Measurements from ENCODE around the gene RDH11. TPM values are rescaled to one million over a fixed set of nuclear protein-coding genes. Genes with fewer than 3 reads are reported as not detected.
"Not testable (repeated sequence)": the region's sequence is repeated elsewhere in the genome, so short reads cannot be mapped to it uniquely, and the experiment has no call there.

The RDH11 gene
- total RNA-seq, 4 donors from 2014 or later = 30.8 to 53.9 (median 37.2) TPM

DNA sequence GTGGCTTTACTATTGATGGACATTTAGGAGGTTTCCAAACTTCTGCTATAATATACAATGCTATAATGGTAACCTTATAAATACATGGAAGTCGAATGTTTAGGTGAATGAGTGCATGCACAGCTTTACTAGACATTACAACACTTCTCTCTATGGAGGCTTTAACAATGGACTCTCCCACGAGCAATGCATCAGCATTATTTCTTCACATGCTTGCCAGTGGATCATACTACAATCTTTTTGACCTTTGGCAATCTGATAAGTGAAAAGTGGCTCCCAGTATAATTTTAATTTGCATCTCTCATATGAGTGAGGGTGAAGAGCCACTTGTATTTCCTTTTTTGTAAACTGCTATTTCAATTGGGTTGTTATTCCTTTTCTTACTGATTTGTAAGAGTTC lies 24.3 kb upstream of the RDH11 start:
- in situ Hi-C loops (cut with MboI; ENCODE audit: low pct_ligation_motif_present in 1 of 4, low pct_unique_long_range_greater_than_20kb in 1 of 4, low sequenced_read_pairs in 3 of 4) = loop anchor here in 2 of 4 donors (25.0 kb wide), 2 partner anchors 108 to 283 kb away; partner anchors contain the start of genes ARG2 (in 1 of the 2) and PIGH (in 1 of the 2)
- TF ChIP-seq POLR2A (IDR thresholded peaks at IDR 0.05) (no peak), POLR2AphosphoS5 (IDR thresholded peaks at IDR 0.05) (no peak), EP300 (IDR thresholded peaks at IDR 0.05; ENCODE audit: low read depth) (no peak)
- TF ChIP-seq, protein P1, sequence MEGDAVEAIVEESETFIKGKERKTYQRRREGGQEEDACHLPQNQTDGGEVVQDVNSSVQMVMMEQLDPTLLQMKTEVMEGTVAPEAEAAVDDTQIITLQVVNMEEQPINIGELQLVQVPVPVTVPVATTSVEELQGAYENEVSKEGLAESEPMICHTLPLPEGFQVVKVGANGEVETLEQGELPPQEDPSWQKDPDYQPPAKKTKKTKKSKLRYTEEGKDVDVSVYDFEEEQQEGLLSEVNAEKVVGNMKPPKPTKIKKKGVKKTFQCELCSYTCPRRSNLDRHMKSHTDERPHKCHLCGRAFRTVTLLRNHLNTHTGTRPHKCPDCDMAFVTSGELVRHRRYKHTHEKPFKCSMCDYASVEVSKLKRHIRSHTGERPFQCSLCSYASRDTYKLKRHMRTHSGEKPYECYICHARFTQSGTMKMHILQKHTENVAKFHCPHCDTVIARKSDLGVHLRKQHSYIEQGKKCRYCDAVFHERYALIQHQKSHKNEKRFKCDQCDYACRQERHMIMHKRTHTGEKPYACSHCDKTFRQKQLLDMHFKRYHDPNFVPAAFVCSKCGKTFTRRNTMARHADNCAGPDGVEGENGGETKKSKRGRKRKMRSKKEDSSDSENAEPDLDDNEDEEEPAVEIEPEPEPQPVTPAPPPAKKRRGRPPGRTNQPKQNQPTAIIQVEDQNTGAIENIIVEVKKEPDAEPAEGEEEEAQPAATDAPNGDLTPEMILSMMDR (IDR thresholded peaks at IDR 0.05) = no peak
- Histone ChIP-seq H3K27ac (no peak overlapping the region), H3K4me3 (no peak overlapping the region), H3K27me3 (peaks cover 5% of the 10 kb centered on the region), H3K4me1 (peaks cover 0 to 11% (median 0%) of the 10 kb centered on the region in 4 donors), H3K9me3 (no peaks in the 10 kb centered on the region), H3K36me3 (no peaks in the 10 kb centered on the region)
- intact Hi-C loops (cut with DNase I; ENCODE audit: low total_unique reads) = no loop called here
- no peak for DNase-seq
- WGBS, 2 donors (ENCODE audit: low coverage in 1 of 2) = 36 to 40% methylated on average over 2 of the region's 2 CpGs

DNA sequence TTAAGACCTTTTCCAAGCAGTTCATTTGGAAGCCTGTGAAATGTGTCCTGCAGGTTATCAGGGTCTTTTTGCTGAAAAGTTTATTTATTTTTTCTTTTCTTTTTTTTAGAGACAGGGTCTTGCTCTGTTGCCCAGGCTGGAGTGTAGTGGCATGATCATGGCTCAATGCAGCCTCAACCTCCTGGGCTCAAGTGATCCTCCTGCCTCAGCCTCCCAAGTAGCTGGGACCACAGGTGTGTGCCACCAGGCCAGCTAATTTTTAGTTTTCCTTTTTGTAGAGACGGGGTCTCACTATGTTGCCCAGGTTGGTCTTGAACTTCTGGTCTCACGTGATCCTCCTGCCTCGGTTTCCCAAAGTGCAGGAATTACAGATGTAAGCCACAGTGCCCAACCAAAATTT lies 23.8 kb upstream of the RDH11 start:
- H3K4me3 ChIP-seq; H3K9me3 ChIP-seq; H3K36me3 ChIP-seq; H3K27ac ChIP-seq; intact Hi-C loops (cut with DNase I; ENCODE audit: low total_unique reads); H3K27me3 ChIP-seq; DNase-seq: not testable (repeated sequence)
- peaks cover 0 to 11% (median 0%) of the 10 kb centered on the region in 4 donors for H3K4me1 ChIP-seq
- WGBS, 2 donors (ENCODE audit: low coverage in 1 of 2) = 87 to 93% methylated on average over 3 of the region's 3 CpGs
- in situ Hi-C loops (cut with MboI; ENCODE audit: low pct_ligation_motif_present in 1 of 4, low pct_unique_long_range_greater_than_20kb in 1 of 4, low sequenced_read_pairs in 3 of 4) = loop anchor here in 2 of 4 donors (25.0 kb wide), 2 partner anchors 107 to 282 kb away; partner anchors contain the start of genes ARG2 (in 1 of the 2) and PIGH (in 1 of the 2)

DNA sequence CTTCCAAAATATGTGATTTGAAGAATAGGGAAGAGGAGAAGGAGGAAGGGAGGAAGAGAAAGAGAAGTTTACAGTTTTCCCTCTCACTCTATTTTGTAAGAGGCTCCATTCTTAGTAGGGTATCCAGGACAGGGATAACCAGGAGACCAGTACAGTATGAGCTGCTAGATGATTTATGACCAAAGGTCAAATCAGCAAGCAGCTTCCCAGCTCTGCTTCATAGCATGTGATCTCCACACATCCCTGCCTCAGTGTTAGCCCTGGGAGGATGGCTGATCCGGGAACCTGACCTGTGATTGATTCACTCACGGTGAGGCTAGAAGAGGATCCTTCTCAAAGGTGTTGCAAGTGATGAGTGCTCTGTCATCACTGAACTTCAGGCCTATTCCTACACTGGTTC lies 22.7 kb upstream of the RDH11 start:
- H3K27ac ChIP-seq = no peak overlapping the region
- no peak overlapping the region for H3K4me3 ChIP-seq
- 77% methylated on average over 2 of the region's 2 CpGs; no CpG with 5 or more reads in 1 of the 2 donors for whole genome bisulfite sequencing, 2 donors (ENCODE audit: low coverage in 1 of 2)
- in situ Hi-C loops (cut with MboI; ENCODE audit: low pct_ligation_motif_present in 1 of 4, low pct_unique_long_range_greater_than_20kb in 1 of 4, low sequenced_read_pairs in 3 of 4) = loop anchor here in 2 of 4 donors (25.0 kb wide), 2 partner anchors 106 to 281 kb away; partner anchors contain the start of genes ARG2 (in 1 of the 2) and PIGH (in 1 of the 2)
- no peaks in the 10 kb centered on the region for H3K9me3 ChIP-seq
- intact Hi-C loops (cut with DNase I; ENCODE audit: low total_unique reads) = no loop called here
- TF ChIP-seq POLR2A (IDR thresholded peaks at IDR 0.05) (no peak), POLR2AphosphoS5 (IDR thresholded peaks at IDR 0.05) (no peak), EP300 (IDR thresholded peaks at IDR 0.05; ENCODE audit: low read depth) (no peak)
- TF ChIP-seq, protein P1 (IDR thresholded peaks at IDR 0.05) = no peak
- no peak for DNase-seq
- H3K27me3 ChIP-seq = peaks cover 5% of the 10 kb centered on the region
- no peaks in the 10 kb centered on the region for H3K36me3 ChIP-seq
- peaks cover 0 to 11% (median 0%) of the 10 kb centered on the region in 4 donors for H3K4me1 ChIP-seq

DNA sequence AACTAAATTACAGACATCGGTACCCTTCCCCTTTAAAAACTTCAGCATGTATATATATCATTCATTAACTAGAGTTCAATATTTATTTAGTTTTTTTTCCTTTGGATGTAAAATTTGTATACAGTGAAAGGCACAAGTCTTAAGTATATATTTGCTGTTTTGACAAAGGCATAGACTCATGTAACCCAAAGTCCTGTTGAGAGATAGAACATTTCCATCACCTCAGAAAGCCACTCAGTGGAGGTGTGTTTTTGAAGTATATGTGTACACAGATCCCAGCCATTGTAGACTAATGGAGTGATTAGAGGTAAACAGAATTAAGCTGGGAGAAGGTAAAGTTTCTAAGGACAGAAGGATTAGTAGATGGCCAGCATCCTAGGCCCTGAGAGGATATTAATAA lies 21.5 kb upstream of the RDH11 start:
- intact Hi-C loops (cut with DNase I; ENCODE audit: low total_unique reads) = no loop called here
- in situ Hi-C loops (cut with MboI; ENCODE audit: low pct_ligation_motif_present in 1 of 4, low pct_unique_long_range_greater_than_20kb in 1 of 4, low sequenced_read_pairs in 3 of 4) = loop anchor here in 2 of 4 donors (25.0 kb wide), 2 partner anchors 105 to 280 kb away; partner anchors contain the start of genes ARG2 (in 1 of the 2) and PIGH (in 1 of the 2)
- Histone ChIP-seq H3K4me1 (peaks cover 0 to 3% (median 0%) of the 10 kb centered on the region in 4 donors), H3K27me3 (no peaks in the 10 kb centered on the region), H3K27ac (no peak overlapping the region), H3K9me3 (no peaks in the 10 kb centered on the region), H3K36me3 (no peaks in the 10 kb centered on the region), H3K4me3 (no peak overlapping the region)
- no peak for DNase-seq
- TF ChIP-seq, protein P1 (IDR thresholded peaks at IDR 0.05) = no peak
- no peak for TF ChIP-seq POLR2AphosphoS5 (IDR thresholded peaks at IDR 0.05)
- TF ChIP-seq EP300 (IDR thresholded peaks at IDR 0.05; ENCODE audit: low read depth) = no peak
- TF ChIP-seq POLR2A (IDR thresholded peaks at IDR 0.05) = no peak
- WGBS, 2 donors (ENCODE audit: low coverage in 1 of 2) = 89 to 92% methylated on average over 1 of the region's 1 CpG
